ENCODE data around the gene MYLK. TPM values are rescaled to one million over a fixed set of nuclear protein-coding genes. Genes with fewer than 3 reads are reported as not detected.

Gene MYLK
- total RNA-seq, 1 experiment from 2014 or later, result 23.0 TPM

- no TSS peak for BruUV-seq (replicated peaks)
- Mint-ChIP-seq H3K4me1 (ENCODE audit: low read depth, unreplicated experiment) (peaks cover 6% of the 10 kb centered on the region), H3K4me3 (ENCODE audit: unreplicated experiment) (no peak overlapping the region), H3K36me3 (ENCODE audit: insufficient read depth, unreplicated experiment) (peaks cover 5% of the 10 kb centered on the region), H3K27me3 (ENCODE audit: insufficient read depth, unreplicated experiment) (no peaks in the 10 kb centered on the region), H3K9me3 (ENCODE audit: unreplicated experiment) (no peaks in the 10 kb centered on the region), H3K27ac (ENCODE audit: unreplicated experiment) (no peak overlapping the region)
- CTCF ChIA-PET, result interaction anchor here (2.6 kb wide), 1 partner anchor 9 kb away, joined by 9 read pairs; no protein-coding TSS in a partner anchor
- no peak for DNase-seq
- no peak overlapping the region for H3K4me3 ChIP-seq (ENCODE audit: low read depth, low read length)
- POLR2A ChIA-PET, result no interaction called here
- no peaks in the 10 kb centered on the region for H3K36me3 ChIP-seq (ENCODE audit: control insufficient read depth, insufficient read depth, low read length)
- no peaks in the 10 kb centered on the region for H3K9me3 ChIP-seq
- intact Hi-C loops (cut with micrococcal nuclease; ENCODE audit: unreplicated experiment), result no loop called here
- no peaks in the 10 kb centered on the region for H3K27me3 ChIP-seq (replicated peaks; ENCODE audit: control insufficient read depth, insufficient read depth, low read length)
- TF ChIP-seq CTCF (IDR thresholded peaks at IDR 0.05; ENCODE audit: insufficient read depth in 1 of 2, low read depth in 1 of 2, low read length in 1 of 2, severe bottlenecking in 1 of 2, unreplicated experiment in 1 of 2), result no peak
- no peaks in the 10 kb centered on the region for H3K4me1 ChIP-seq
Observed at GRCh38 chr3:123732447-123732846, 151.7 kb downstream of the MYLK start.

GRCh38 chr3:123730829-123731228 is 153.3 kb downstream of the MYLK start:
- Histone ChIP-seq H3K9me3 (no peaks in the 10 kb centered on the region), H3K27me3 (replicated peaks; ENCODE audit: control insufficient read depth, insufficient read depth, low read length) (no peaks in the 10 kb centered on the region), H3K36me3 (ENCODE audit: control insufficient read depth, insufficient read depth, low read length) (no peaks in the 10 kb centered on the region), H3K4me3 (ENCODE audit: low read depth, low read length) (no peak overlapping the region), H3K4me1 (no peaks in the 10 kb centered on the region)
- ChIA-PET POLR2A (no interaction called here), CTCF (no interaction called here)
- TF ChIP-seq CTCF (IDR thresholded peaks at IDR 0.05; ENCODE audit: insufficient read depth in 1 of 2, low read depth in 1 of 2, low read length in 1 of 2, severe bottlenecking in 1 of 2, unreplicated experiment in 1 of 2), result no peak
- H3K27me3 Mint-ChIP-seq (ENCODE audit: insufficient read depth, unreplicated experiment), result no peaks in the 10 kb centered on the region
- H3K36me3 Mint-ChIP-seq (ENCODE audit: insufficient read depth, unreplicated experiment), result peaks cover under 1% of the 10 kb centered on the region
- no peaks in the 10 kb centered on the region for H3K9me3 Mint-ChIP-seq (ENCODE audit: unreplicated experiment)
- H3K27ac Mint-ChIP-seq (ENCODE audit: unreplicated experiment), result no peak overlapping the region
- intact Hi-C loops (cut with micrococcal nuclease; ENCODE audit: unreplicated experiment), result no loop called here
- peaks cover 6% of the 10 kb centered on the region for H3K4me1 Mint-ChIP-seq (ENCODE audit: low read depth, unreplicated experiment)
- no peak overlapping the region for H3K4me3 Mint-ChIP-seq (ENCODE audit: unreplicated experiment)
- DNase-seq, result no peak
- BruUV-seq (replicated peaks), result no TSS peak

GRCh38 chr3:123728991-123729390 is 155.1 kb downstream of the MYLK start:
- Mint-ChIP-seq H3K4me3 (ENCODE audit: unreplicated experiment) (no peak overlapping the region), H3K9me3 (ENCODE audit: unreplicated experiment) (no peaks in the 10 kb centered on the region), H3K4me1 (ENCODE audit: low read depth, unreplicated experiment) (peaks cover 6% of the 10 kb centered on the region), H3K27ac (ENCODE audit: unreplicated experiment) (no peak overlapping the region), H3K36me3 (ENCODE audit: insufficient read depth, unreplicated experiment) (no peaks in the 10 kb centered on the region), H3K27me3 (ENCODE audit: insufficient read depth, unreplicated experiment) (no peaks in the 10 kb centered on the region)
- no peak overlapping the region for H3K4me3 ChIP-seq (ENCODE audit: low read depth, low read length)
- intact Hi-C loops (cut with micrococcal nuclease; ENCODE audit: unreplicated experiment), result no loop called here
- no peaks in the 10 kb centered on the region for H3K4me1 ChIP-seq
- ChIA-PET POLR2A (no interaction called here), CTCF (interaction anchor here (1.1 kb wide), 1 partner anchor 33 kb away, joined by 3 read pairs; no protein-coding TSS in a partner anchor)
- no peaks in the 10 kb centered on the region for H3K36me3 ChIP-seq (ENCODE audit: control insufficient read depth, insufficient read depth, low read length)
- no peak for DNase-seq
- H3K9me3 ChIP-seq, result no peaks in the 10 kb centered on the region
- no TSS peak for BruUV-seq (replicated peaks)
- no peaks in the 10 kb centered on the region for H3K27me3 ChIP-seq (replicated peaks; ENCODE audit: control insufficient read depth, insufficient read depth, low read length)
- TF ChIP-seq CTCF (IDR thresholded peaks at IDR 0.05; ENCODE audit: insufficient read depth in 1 of 2, low read depth in 1 of 2, low read length in 1 of 2, severe bottlenecking in 1 of 2, unreplicated experiment in 1 of 2), result no peak

Measured in Caco-2 (cell line).